CD4-positive, alpha-beta T cell (primary cell): ENCODE data around the gene NFE2L1. TPM values are rescaled to one million over a fixed set of nuclear protein-coding genes. Genes with fewer than 3 reads are reported as not detected.

Experiments
- ATAC-seq: fragments of 200-7000 bp; cut with Tn5 transposase; one replicate; pipeline ENCODE4 v1.10.0; 2022; ENCODE audit warnings: mild to moderate bottlenecking; ENCODE audit not compliant: poor library complexity
- CTCF ChIA-PET: fragments of 350-600 bp; sonication (Branson Sonifier 250); formaldehyde crosslinking; loops from one replicate; lab custom pipeline; 2021; ENCODE audit warnings: antibody characterized with exemption, inconsistent platforms; lab: Charles Lee
- POLR2A ChIA-PET: fragments of 350-600 bp; sonication (Branson Sonifier 250); formaldehyde crosslinking; loops from one replicate; lab custom pipeline; 2021; ENCODE audit warnings: antibody characterized with exemption, inconsistent platforms; lab: Charles Lee
- DNase-seq, 14 experiments: peaks; one replicate each; pipeline ENCODE4 v3.0.0-alpha.2; 2013 to 2020; ENCODE audit warnings: mixed read lengths in 2 of 14
- H3K27ac ChIP-seq, 2 donors: one replicate each; pipeline versions ENCODE4 v1.5.1 to v1.7.0; 2013; ENCODE audit warnings: low read length in 2 of 2, low read depth in 1 of 2, mild to moderate bottlenecking in 1 of 2
- H3K27me3 ChIP-seq, 2 experiments: 1 replicate in 1 of 2; 2 replicates in 1 of 2; pipeline versions ENCODE4 v1.6.1 to v1.7.0; 2013; ENCODE audit warnings: low read length in 2 of 2, control low read depth in 1 of 2, mild to moderate bottlenecking in 1 of 2, moderate library complexity in 1 of 2; ENCODE audit not compliant: insufficient read depth in 2 of 2, control insufficient read depth in 1 of 2
- H3K36me3 ChIP-seq: one replicate; pipeline ENCODE4 v1.6.1; 2013; ENCODE audit warnings: low read length, control low read depth; ENCODE audit not compliant: insufficient read depth
- H3K4me1 ChIP-seq: one replicate; pipeline ENCODE4 v1.6.1; 2013; ENCODE audit warnings: low read length, control low read depth; ENCODE audit not compliant: insufficient read depth
- H3K4me3 ChIP-seq: one replicate; pipeline ENCODE4 v1.5.1; 2013; ENCODE audit warnings: mild to moderate bottlenecking, low read length, moderate library complexity
- H3K9me3 ChIP-seq, 2 experiments: 1 replicate in 1 of 2; 2 replicates in 1 of 2; pipeline versions ENCODE4 v1.6.1 to v1.7.0; 2013; ENCODE audit warnings: low read length in 2 of 2, mild to moderate bottlenecking in 2 of 2, control low read depth in 1 of 2, moderate library complexity in 1 of 2; ENCODE audit not compliant: control insufficient read depth in 1 of 2, insufficient read depth in 1 of 2
- H3K27ac Mint-ChIP-seq: one replicate; pipeline ENCODE4 v1.8.0; 2020; ENCODE audit warnings: mixed read lengths
- H3K27me3 Mint-ChIP-seq: one replicate; pipeline ENCODE4 v1.8.0; 2021; ENCODE audit warnings: mixed read lengths
- H3K36me3 Mint-ChIP-seq: one replicate; pipeline ENCODE4 v1.8.0; 2021; ENCODE audit warnings: low read depth, mixed read lengths
- H3K4me1 Mint-ChIP-seq: one replicate; pipeline ENCODE4 v1.8.0; 2021; ENCODE audit warnings: low read depth, mixed read lengths
- H3K4me3 Mint-ChIP-seq: one replicate; pipeline ENCODE4 v1.8.0; 2020; ENCODE audit warnings: mild to moderate bottlenecking, mixed read lengths
- H3K9me3 Mint-ChIP-seq: one replicate; pipeline ENCODE4 v1.8.0; 2020; ENCODE audit warnings: mixed read lengths
- intact Hi-C, 2 experiments: fragments of 100-400 bp; cut with DNase I in 1 of 2; cut with micrococcal nuclease in 1 of 2; formaldehyde crosslinking; loops; one replicate each; pipeline versions ENCODE4 v1.15.1 to v1.9.0; 2023 to 2025; cut with DNase I, micrococcal nuclease
- total RNA-seq, 174 experiments: library from RNA in 2 of 174; stranded (reverse) in 2 of 174; gene quantifications; one replicate each; pipeline ENCODE4 v1.2.3 and lab custom pipeline; 2021 to 2026
- TF ChIP-seq, protein P1 (sequence below): fragments of 200-600 bp; IDR thresholded peaks from one replicate; pipeline ENCODE4 v1.8.0; 2022; ENCODE audit warnings: antibody characterized with exemption, mild to moderate bottlenecking

NFE2L1 gene
- total RNA-seq, 2 experiments from 2014 or later = 28.1 to 30.6 TPM

DNA sequence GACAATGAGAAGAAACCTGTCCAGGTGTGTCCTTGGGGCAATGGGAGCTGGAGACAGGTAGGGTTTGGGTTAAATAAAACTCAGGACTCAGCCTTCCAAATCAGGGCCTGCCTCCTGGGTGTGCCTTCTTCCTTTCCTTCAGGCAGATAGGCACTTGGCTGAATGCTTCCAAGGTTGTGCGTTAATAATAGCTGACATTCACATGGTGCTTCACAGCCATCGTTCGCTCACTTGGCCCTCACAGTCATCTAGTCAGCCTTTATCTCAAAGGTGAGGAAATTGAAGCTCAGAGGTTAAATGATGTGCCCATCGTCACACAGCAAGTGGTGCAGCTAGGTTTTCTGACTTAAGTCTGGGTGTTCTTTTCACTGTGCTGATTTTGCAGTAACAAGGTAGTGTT is 9.5 kb downstream of the NFE2L1 start:
- intact Hi-C loops = no loop called here
- no peak overlapping the region for H3K4me3 ChIP-seq
- Mint-ChIP-seq H3K36me3 (peaks cover 87% of the 10 kb centered on the region), H3K4me1 (peaks cover 18% of the 10 kb centered on the region), H3K27me3 (no peaks in the 10 kb centered on the region), H3K27ac (no peak overlapping the region), H3K4me3 (no peak overlapping the region), H3K9me3 (no peaks in the 10 kb centered on the region)
- H3K36me3 ChIP-seq = peaks cover 90% of the 10 kb centered on the region
- H3K27ac ChIP-seq = no peak overlapping the region
- DNase-seq = no peak
- no peak for ATAC-seq
- TF ChIP-seq, protein P1, sequence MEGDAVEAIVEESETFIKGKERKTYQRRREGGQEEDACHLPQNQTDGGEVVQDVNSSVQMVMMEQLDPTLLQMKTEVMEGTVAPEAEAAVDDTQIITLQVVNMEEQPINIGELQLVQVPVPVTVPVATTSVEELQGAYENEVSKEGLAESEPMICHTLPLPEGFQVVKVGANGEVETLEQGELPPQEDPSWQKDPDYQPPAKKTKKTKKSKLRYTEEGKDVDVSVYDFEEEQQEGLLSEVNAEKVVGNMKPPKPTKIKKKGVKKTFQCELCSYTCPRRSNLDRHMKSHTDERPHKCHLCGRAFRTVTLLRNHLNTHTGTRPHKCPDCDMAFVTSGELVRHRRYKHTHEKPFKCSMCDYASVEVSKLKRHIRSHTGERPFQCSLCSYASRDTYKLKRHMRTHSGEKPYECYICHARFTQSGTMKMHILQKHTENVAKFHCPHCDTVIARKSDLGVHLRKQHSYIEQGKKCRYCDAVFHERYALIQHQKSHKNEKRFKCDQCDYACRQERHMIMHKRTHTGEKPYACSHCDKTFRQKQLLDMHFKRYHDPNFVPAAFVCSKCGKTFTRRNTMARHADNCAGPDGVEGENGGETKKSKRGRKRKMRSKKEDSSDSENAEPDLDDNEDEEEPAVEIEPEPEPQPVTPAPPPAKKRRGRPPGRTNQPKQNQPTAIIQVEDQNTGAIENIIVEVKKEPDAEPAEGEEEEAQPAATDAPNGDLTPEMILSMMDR = no peak
- H3K27me3 ChIP-seq = no peaks in the 10 kb centered on the region
- no peaks in the 10 kb centered on the region for H3K9me3 ChIP-seq
- peaks cover 25% of the 10 kb centered on the region for H3K4me1 ChIP-seq
- CTCF ChIA-PET = interaction anchor here (1.5 kb wide), 1 partner anchor 21 kb away, joined by 3 read pairs; no protein-coding TSS in a partner anchor
- POLR2A ChIA-PET = interaction anchor here (1.3 kb wide), 1 partner anchor 9 kb away, joined by 5 read pairs; the partner anchor contains the start of gene NFE2L1

DNA sequence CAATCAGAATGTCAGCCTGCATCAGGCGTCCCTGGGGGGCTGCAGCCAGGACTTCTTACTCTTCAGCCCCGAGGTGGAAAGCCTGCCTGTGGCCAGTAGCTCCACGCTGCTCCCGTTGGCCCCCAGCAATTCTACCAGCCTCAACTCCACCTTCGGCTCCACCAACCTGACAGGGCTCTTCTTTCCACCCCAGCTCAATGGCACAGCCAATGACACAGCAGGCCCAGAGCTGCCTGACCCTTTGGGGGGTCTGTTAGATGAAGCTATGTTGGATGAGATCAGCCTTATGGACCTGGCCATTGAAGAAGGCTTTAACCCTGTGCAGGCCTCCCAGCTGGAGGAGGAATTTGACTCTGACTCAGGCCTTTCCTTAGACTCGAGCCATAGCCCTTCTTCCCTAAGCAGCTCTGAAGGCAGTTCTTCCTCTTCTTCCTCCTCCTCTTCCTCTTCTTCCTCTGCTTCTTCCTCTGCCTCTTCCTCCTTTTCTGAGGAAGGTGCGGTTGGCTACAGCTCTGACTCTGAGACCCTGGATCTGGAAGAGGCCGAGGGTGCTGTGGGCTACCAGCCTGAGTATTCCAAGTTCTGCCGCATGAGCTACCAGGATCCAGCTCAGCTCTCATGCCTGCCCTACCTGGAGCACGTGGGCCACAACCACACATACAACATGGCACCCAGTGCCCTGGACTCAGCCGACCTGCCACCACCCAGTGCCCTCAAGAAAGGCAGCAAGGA is 10.4 kb downstream of the NFE2L1 start:
- peaks cover 89% of the 10 kb centered on the region for H3K36me3 ChIP-seq
- peaks cover 80% of the 10 kb centered on the region for H3K36me3 Mint-ChIP-seq
- no peak for ATAC-seq

DNA sequence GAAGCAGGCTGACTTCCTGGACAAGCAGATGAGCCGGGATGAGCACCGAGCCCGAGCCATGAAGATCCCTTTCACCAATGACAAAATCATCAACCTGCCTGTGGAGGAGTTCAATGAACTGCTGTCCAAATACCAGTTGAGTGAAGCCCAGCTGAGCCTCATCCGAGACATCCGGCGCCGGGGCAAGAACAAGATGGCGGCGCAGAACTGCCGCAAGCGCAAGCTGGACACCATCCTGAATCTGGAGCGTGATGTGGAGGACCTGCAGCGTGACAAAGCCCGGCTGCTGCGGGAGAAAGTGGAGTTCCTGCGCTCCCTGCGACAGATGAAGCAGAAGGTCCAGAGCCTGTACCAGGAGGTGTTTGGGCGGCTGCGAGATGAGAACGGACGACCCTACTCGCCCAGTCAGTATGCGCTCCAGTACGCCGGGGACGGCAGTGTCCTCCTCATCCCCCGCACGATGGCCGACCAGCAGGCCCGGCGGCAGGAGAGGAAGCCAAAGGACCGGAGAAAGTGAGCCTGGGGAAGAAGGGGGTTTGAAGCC is 11.0 kb downstream of the NFE2L1 start:
- intact Hi-C loops = no loop called here
- TF ChIP-seq, protein P1 = no peak
- DNase-seq (no peak), ATAC-seq (no peak)
- Histone ChIP-seq H3K27ac (no peak overlapping the region), H3K4me3 (no peak overlapping the region), H3K4me1 (peaks cover 9% of the 10 kb centered on the region), H3K27me3 (no peaks in the 10 kb centered on the region), H3K36me3 (peaks cover 86% of the 10 kb centered on the region), H3K9me3 (no peaks in the 10 kb centered on the region)
- POLR2A ChIA-PET = interaction anchor here (2.0 kb wide), 1 partner anchor 11 kb away, joined by 9 read pairs; the partner anchor contains the start of gene NFE2L1
- peaks cover 8% of the 10 kb centered on the region for H3K4me1 Mint-ChIP-seq
- no peak overlapping the region for H3K4me3 Mint-ChIP-seq
- no peak overlapping the region for H3K27ac Mint-ChIP-seq
- H3K36me3 Mint-ChIP-seq = peaks cover 82% of the 10 kb centered on the region
- CTCF ChIA-PET = no interaction called here
- H3K9me3 Mint-ChIP-seq = no peaks in the 10 kb centered on the region
- H3K27me3 Mint-ChIP-seq = no peaks in the 10 kb centered on the region

More for the DNA sequence above, 10.4 kb downstream of the NFE2L1 start:
- intact Hi-C loops = no loop called here
- CTCF ChIA-PET = interaction anchor here (1.5 kb wide), 1 partner anchor 22 kb away, joined by 3 read pairs; no protein-coding TSS in a partner anchor
- Histone ChIP-seq H3K9me3 (no peaks in the 10 kb centered on the region), H3K27ac (no peak overlapping the region), H3K4me1 (peaks cover 16% of the 10 kb centered on the region), H3K4me3 (no peak overlapping the region), H3K27me3 (no peaks in the 10 kb centered on the region)
- Mint-ChIP-seq H3K27me3 (no peaks in the 10 kb centered on the region), H3K9me3 (no peaks in the 10 kb centered on the region), H3K27ac (no peak overlapping the region), H3K4me3 (no peak overlapping the region), H3K4me1 (peaks cover 9% of the 10 kb centered on the region)
- POLR2A ChIA-PET = interaction anchor here (1.0 to 2.0 kb wide), 3 partner anchors 9 to 11 kb away, joined by 5 to 9 read pairs (median 5); partner anchors contain the start of gene NFE2L1
- no peak for DNase-seq
- TF ChIP-seq, protein P1 = no peak
